Lung (tissue), 12 donors: ENCODE measurements around the gene COPS6. TPM values are rescaled to one million over a fixed set of nuclear protein-coding genes. Genes with fewer than 3 reads are reported as not detected.

Experiments
- ATAC-seq: fragments of 200-7000 bp; cut with Tn5 transposase; one replicate; pipeline ENCODE4 v1.9.1; 2020; ENCODE audit warnings: moderate number of reproducible peaks; ENCODE audit not compliant: insufficient read depth, low FRiP score
- DNase-seq, 3 donors: peaks; one replicate each; pipeline ENCODE4 v3.0.0-alpha.2; 2013 to 2017
- H3K27ac ChIP-seq, 2 donors: one replicate each; pipeline ENCODE4 v1.5.1; 2013; ENCODE audit warnings: mild to moderate bottlenecking in 2 of 2, moderate library complexity in 2 of 2, control low read depth in 1 of 2, inconsistent platforms in 1 of 2, low read depth in 1 of 2, low read length in 1 of 2
- H3K27me3 ChIP-seq, 3 donors: one replicate each; pipeline ENCODE4 v1.5.1; 2013; ENCODE audit warnings: low read length in 2 of 3; ENCODE audit not compliant: control insufficient read depth in 3 of 3, insufficient read depth in 3 of 3
- H3K36me3 ChIP-seq, 4 donors: one replicate each; pipeline ENCODE4 v1.5.1; 2013; ENCODE audit warnings: low read length in 4 of 4, mild to moderate bottlenecking in 1 of 4, moderate library complexity in 1 of 4; ENCODE audit not compliant: control insufficient read depth in 4 of 4, insufficient read depth in 4 of 4
- H3K4me1 ChIP-seq, 5 donors: one replicate each; pipeline ENCODE4 v1.5.1; 2013; ENCODE audit warnings: low read length in 5 of 5, mild to moderate bottlenecking in 2 of 5, moderate library complexity in 1 of 5; ENCODE audit not compliant: control insufficient read depth in 5 of 5, insufficient read depth in 5 of 5
- H3K4me3 ChIP-seq: one replicate; pipeline ENCODE4 v1.5.1; 2013; ENCODE audit warnings: mild to moderate bottlenecking, control low read depth, moderate library complexity
- H3K9ac ChIP-seq, 2 donors: one replicate each; pipeline ENCODE4 v1.5.1; 2013; ENCODE audit warnings: low read length in 2 of 2, control low read depth in 1 of 2; ENCODE audit not compliant: insufficient read depth in 1 of 2
- H3K9me3 ChIP-seq, 4 donors: one replicate each; pipeline ENCODE4 v1.5.1; 2013; ENCODE audit warnings: low read length in 3 of 4, mild to moderate bottlenecking in 1 of 4, moderate library complexity in 1 of 4; ENCODE audit not compliant: control insufficient read depth in 4 of 4, insufficient read depth in 3 of 4
- CTCF ChIP-seq: IDR thresholded peaks from 2 replicates; pipeline ENCODE4 v1.5.1; 2012; ENCODE audit warnings: mild to moderate bottlenecking; ENCODE audit errors: control extremely low read depth, extremely low read depth
- WGBS, 2 donors: extraction: QIAGEN DNeasy Blood & Tissue Kit; methylation state at CpG; one replicate each; pipeline ENCODE4 v1.1.7; 2013; 5-methylcytosine and 5-hydroxymethylcytosine counted together
- polyA plus RNA-seq, 2 donors: library from polyadenylated mRNA; stranded (reverse); fragments of 200-250 nt; gene quantifications; one replicate each; pipeline ENCODE4 v1.2.1, GENCODE V29; 2013
- total RNA-seq, 2 donors: library from RNA; depleted of rRNA in 1 of 2; stranded (reverse); fragments of >200 nt in 1 of 2; gene quantifications; one replicate each; pipeline ENCODE4 v1.2.1, GENCODE V29; 2014 to 2021
- donor health status: control.
- donor health status: control.
- donor health status: Bipolar disorder and iron deficiency.
- donor health status: healthy.
- donor health status: DM: yes; HTN: yes; CAD: no.

Gene COPS6
- total and polyA plus RNA-seq, 4 donors, result 66.1 to 108 (median 89.9) TPM

- Histone ChIP-seq H3K9ac (no peak overlapping the region), H3K4me3 (no peak overlapping the region), H3K36me3 (peaks cover 55 to 71% (median 64%) of the 10 kb centered on the region in 4 donors), H3K9me3 (peaks cover 11 to 28% (median 25%) of the 10 kb centered on the region in 4 donors), H3K4me1 (peaks cover 0 to under 1% (median 0%) of the 10 kb centered on the region in 5 donors), H3K27ac (no peak overlapping the region), H3K27me3 (no peaks in the 10 kb centered on the region)
- DNase-seq, result no peak
- no peak for ATAC-seq
- 98% methylated on average over 11 of the region's 11 CpGs for WGBS, 2 donors
- no peak for TF ChIP-seq CTCF
These were observed 17.6 kb upstream of the COPS6 start for GRCh38 chr7:100071018-100071723.

GRCh38 chr7:100072462-100072861, 16.3 kb upstream of the COPS6 start:
- peaks cover 64 to 81% (median 70%) of the 10 kb centered on the region in 4 donors for H3K36me3 ChIP-seq
- 98% methylated on average over 10 of the region's 10 CpGs for WGBS, 2 donors

GRCh38 chr7:100074841-100075240, 13.9 kb upstream of the COPS6 start:
- ATAC-seq (no peak), DNase-seq (no peak)
- H3K27me3 ChIP-seq, result no peaks in the 10 kb centered on the region
- WGBS, 2 donors, result 94% methylated on average over 7 of the region's 7 CpGs
- no peak overlapping the region for H3K27ac ChIP-seq
- no peak for TF ChIP-seq CTCF
- no peak overlapping the region for H3K4me3 ChIP-seq
- no peak overlapping the region for H3K9ac ChIP-seq
- peaks cover 0 to 6% (median 0%) of the 10 kb centered on the region in 5 donors for H3K4me1 ChIP-seq
- H3K9me3 ChIP-seq, result peaks cover 11 to 28% (median 24%) of the 10 kb centered on the region in 4 donors
- H3K36me3 ChIP-seq, result peaks cover 64 to 85% (median 75%) of the 10 kb centered on the region in 4 donors

More at GRCh38 chr7:100072462-100072861, 16.3 kb upstream of the COPS6 start:
- no peak for ATAC-seq
- Histone ChIP-seq H3K9ac (no peak overlapping the region), H3K4me3 (no peak overlapping the region), H3K4me1 (no peaks in the 10 kb centered on the region), H3K27ac (no peak overlapping the region), H3K27me3 (no peaks in the 10 kb centered on the region), H3K9me3 (peaks cover 11 to 28% (median 25%) of the 10 kb centered on the region in 4 donors)
- TF ChIP-seq CTCF, result no peak
- DNase-seq, result no peak
